ENCODE results near the gene GAPDH. TPM values are rescaled to one million over a fixed set of nuclear protein-coding genes. Genes with fewer than 3 reads are reported as not detected.

Gene GAPDH
- total RNA-seq, 1 experiment from 2014 or later, result 4,276 TPM

GRCh38 chr12:6569786-6570185 is 35.5 kb downstream of the GAPDH start:
- Mint-ChIP-seq H3K4me3 (peak overlapping the region; percentile 99), H3K4me1 (peaks cover 13% of the 10 kb centered on the region), H3K9me3 (no peaks in the 10 kb centered on the region), H3K27ac (peak overlapping the region; percentile 62; the same call in 1 of the 2 replicates), H3K27me3 (ENCODE audit: low read depth) (no peaks in the 10 kb centered on the region), H3K36me3 (peaks cover 68% of the 10 kb centered on the region)
- no peak for DNase-seq (ENCODE audit: low spot score)
- ATAC-seq, result no peak
- ChIA-PET POLR2A (interaction anchor here (0.7 kb wide), 2 partner anchors 69 to 210 kb away, joined by 3 read pairs; no protein-coding TSS in a partner anchor), CTCF (interaction anchor here (0.6 to 2.3 kb wide), 21 partner anchors 11 to 303 kb away, joined by 3 to 24 read pairs (median 4); partner anchors contain the start of genes GAPDH, LPAR5, SPSB2 and USP5)
- TF ChIP-seq, protein P1, sequence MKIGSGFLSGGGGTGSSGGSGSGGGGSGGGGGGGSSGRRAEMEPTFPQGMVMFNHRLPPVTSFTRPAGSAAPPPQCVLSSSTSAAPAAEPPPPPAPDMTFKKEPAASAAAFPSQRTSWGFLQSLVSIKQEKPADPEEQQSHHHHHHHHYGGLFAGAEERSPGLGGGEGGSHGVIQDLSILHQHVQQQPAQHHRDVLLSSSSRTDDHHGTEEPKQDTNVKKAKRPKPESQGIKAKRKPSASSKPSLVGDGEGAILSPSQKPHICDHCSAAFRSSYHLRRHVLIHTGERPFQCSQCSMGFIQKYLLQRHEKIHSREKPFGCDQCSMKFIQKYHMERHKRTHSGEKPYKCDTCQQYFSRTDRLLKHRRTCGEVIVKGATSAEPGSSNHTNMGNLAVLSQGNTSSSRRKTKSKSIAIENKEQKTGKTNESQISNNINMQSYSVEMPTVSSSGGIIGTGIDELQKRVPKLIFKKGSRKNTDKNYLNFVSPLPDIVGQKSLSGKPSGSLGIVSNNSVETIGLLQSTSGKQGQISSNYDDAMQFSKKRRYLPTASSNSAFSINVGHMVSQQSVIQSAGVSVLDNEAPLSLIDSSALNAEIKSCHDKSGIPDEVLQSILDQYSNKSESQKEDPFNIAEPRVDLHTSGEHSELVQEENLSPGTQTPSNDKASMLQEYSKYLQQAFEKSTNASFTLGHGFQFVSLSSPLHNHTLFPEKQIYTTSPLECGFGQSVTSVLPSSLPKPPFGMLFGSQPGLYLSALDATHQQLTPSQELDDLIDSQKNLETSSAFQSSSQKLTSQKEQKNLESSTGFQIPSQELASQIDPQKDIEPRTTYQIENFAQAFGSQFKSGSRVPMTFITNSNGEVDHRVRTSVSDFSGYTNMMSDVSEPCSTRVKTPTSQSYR (CRISPR knock-in tag; IDR thresholded peaks at IDR 0.05), result no peak
- TF ChIP-seq EMX1 (CRISPR knock-in tag; IDR thresholded peaks at IDR 0.05) (no peak), HMGA2 (CRISPR knock-in tag; IDR thresholded peaks at IDR 0.05) (no peak), MXD4 (CRISPR knock-in tag; IDR thresholded peaks at IDR 0.05; ENCODE audit: borderline replicate concordance) (no peak), ZNF121 (CRISPR knock-in tag; IDR thresholded peaks at IDR 0.05) (no peak), ESRRA (CRISPR knock-in tag; IDR thresholded peaks at IDR 0.05; ENCODE audit: borderline replicate concordance) (no peak), CREB1 (CRISPR knock-in tag; IDR thresholded peaks at IDR 0.05) (no peak), AFF4 (CRISPR knock-in tag; IDR thresholded peaks at IDR 0.05; ENCODE audit: borderline replicate concordance) (no peak), GABPB1 (CRISPR knock-in tag; IDR thresholded peaks at IDR 0.05) (no peak), TP53 (CRISPR knock-in tag; IDR thresholded peaks at IDR 0.05) (no peak), KAT7 (CRISPR knock-in tag; IDR thresholded peaks at IDR 0.05; ENCODE audit: borderline replicate concordance) (no peak), ZNF532 (CRISPR knock-in tag; IDR thresholded peaks at IDR 0.05; ENCODE audit: borderline replicate concordance) (no peak), ZMAT4 (CRISPR knock-in tag; IDR thresholded peaks at IDR 0.05) (no peak)
- TF ChIP-seq, protein P2, sequence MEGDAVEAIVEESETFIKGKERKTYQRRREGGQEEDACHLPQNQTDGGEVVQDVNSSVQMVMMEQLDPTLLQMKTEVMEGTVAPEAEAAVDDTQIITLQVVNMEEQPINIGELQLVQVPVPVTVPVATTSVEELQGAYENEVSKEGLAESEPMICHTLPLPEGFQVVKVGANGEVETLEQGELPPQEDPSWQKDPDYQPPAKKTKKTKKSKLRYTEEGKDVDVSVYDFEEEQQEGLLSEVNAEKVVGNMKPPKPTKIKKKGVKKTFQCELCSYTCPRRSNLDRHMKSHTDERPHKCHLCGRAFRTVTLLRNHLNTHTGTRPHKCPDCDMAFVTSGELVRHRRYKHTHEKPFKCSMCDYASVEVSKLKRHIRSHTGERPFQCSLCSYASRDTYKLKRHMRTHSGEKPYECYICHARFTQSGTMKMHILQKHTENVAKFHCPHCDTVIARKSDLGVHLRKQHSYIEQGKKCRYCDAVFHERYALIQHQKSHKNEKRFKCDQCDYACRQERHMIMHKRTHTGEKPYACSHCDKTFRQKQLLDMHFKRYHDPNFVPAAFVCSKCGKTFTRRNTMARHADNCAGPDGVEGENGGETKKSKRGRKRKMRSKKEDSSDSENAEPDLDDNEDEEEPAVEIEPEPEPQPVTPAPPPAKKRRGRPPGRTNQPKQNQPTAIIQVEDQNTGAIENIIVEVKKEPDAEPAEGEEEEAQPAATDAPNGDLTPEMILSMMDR (IDR thresholded peaks at IDR 0.05), result no peak
- TF ChIP-seq, protein P3, sequence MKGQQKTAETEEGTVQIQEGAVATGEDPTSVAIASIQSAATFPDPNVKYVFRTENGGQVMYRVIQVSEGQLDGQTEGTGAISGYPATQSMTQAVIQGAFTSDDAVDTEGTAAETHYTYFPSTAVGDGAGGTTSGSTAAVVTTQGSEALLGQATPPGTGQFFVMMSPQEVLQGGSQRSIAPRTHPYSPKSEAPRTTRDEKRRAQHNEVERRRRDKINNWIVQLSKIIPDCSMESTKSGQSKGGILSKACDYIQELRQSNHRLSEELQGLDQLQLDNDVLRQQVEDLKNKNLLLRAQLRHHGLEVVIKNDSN (CRISPR knock-in tag; IDR thresholded peaks at IDR 0.05), result no peak
